ENCODE data around the gene LAMB2.

GRCh38 chr3:49123687-49124086, 9.2 kb downstream of the LAMB2 start:
- TF ChIP-seq CTCF (IDR thresholded peaks at IDR 0.05) (no peak), EZH2 (IDR thresholded peaks at IDR 0.05) (no peak), EZH2phosphoT487 (IDR thresholded peaks at IDR 0.05) (no peak)
